Measurements from ENCODE around the gene MRPL19. TPM values are rescaled to one million over a fixed set of nuclear protein-coding genes. Genes with fewer than 3 reads are reported as not detected.
A peak's percentile ranks its signal among the peaks of the same experiment; 100 is the strongest.

Gene MRPL19
- total RNA-seq, 2 donors from 2014 or later: 39.2 to 56.4 TPM

GRCh38 chr2:75610671-75611070 is 35.9 kb upstream of the MRPL19 start:
- ATAC-seq (no peak), DNase-seq (ENCODE audit: low spot score in 2 of 2) (no peak)
- Mint-ChIP-seq H3K27ac (no peak overlapping the region), H3K36me3 (no peaks in the 10 kb centered on the region), H3K9me3 (no peaks in the 10 kb centered on the region)

DNA sequence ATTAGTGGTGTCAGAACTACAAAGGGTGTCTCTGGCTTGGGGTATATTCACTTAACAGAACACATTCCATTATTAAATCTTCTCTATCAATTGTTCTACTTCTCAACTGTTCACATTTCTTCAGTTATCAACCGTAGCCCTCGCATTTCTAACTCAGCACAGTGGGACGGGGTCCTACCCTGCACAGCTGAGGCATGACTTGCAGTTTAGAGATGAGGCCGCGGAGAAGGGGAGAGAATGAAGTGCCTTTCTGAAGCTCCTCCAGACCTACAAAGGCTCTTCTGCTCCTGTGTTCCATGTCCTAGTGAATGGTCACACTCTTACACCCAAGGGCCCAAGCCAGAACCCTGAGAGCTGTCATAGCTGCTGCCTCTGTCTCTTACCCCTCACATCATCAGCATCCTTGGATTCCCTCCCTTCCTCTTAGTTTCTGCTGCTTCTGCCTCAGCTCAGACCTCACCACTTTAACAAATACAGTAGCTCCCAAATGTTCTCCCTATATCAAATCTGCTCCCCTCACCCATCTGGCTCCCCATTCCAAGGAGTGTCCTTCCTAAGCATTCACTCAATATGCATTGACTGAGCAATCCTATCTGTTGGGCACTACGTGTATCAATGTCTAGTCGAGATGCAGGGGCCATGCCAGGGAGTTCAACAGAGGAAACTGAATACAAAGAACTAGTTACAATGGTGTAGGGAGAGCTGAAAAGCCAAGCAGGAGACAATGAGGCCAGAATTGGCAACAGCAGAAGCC is 34.3 kb upstream of the MRPL19 start:
- Mint-ChIP-seq H3K27ac (no peak overlapping the region), H3K36me3 (no peaks in the 10 kb centered on the region), H3K9me3 (no peaks in the 10 kb centered on the region)
- ATAC-seq: no peak
- DNase-seq (ENCODE audit: low spot score in 2 of 2): no peak

DNA sequence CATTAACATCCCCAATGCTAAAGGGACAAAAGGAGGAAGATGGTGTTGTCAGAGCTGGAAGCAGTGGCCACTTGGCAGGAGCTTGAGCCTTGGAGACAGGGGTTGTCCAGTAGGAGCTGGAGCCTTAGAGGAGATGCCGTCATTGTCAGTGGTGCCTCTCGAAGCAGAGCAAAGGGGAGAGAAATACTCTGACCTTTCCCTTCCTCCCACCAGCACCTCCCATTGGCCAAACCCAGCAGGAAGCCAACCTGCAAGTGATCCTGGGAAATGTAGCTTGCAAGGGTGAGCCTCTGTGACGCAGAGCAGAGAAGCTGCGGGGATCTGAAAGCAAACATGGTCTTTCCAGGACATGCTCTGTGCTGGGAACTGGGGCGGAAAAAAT is 33.7 kb upstream of the MRPL19 start:
- ATAC-seq (no peak), DNase-seq (ENCODE audit: low spot score in 2 of 2) (no peak)
- no peak overlapping the region for H3K27ac Mint-ChIP-seq
- H3K9me3 Mint-ChIP-seq: no peaks in the 10 kb centered on the region
- no peaks in the 10 kb centered on the region for H3K36me3 Mint-ChIP-seq

DNA sequence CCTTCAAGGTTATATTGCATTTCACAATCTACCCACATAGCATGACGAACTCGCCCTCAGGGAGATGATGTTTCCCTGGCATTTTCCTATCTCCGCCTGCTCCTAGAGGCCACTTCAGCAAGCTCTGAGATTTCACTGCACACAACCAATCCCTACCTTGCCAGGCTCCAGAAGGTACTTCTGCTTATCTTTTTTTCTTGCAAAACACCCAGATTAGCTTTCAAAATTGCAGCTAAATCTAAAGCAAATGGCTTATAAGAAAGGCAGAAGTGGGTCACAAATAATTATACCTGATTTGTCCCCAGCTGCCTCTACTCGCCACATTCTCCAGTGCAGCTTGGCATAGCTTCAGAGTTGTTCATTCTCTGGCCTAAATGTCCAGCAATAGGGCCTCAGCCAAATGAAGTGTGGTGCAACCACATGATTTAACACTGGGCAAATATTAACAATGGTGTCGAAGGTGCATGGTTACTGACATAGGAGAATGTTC is 32.4 kb upstream of the MRPL19 start:
- ATAC-seq (no peak), DNase-seq (ENCODE audit: low spot score in 2 of 2) (no peak)
- H3K9me3 Mint-ChIP-seq: no peaks in the 10 kb centered on the region
- H3K27ac Mint-ChIP-seq: no peak overlapping the region
- no peaks in the 10 kb centered on the region for H3K36me3 Mint-ChIP-seq

- Mint-ChIP-seq H3K9me3 (no peaks in the 10 kb centered on the region), H3K36me3 (no peaks in the 10 kb centered on the region), H3K27ac (no peak overlapping the region)
- DNase-seq (ENCODE audit: low spot score in 2 of 2) (no peak), ATAC-seq (no peak)
These were observed 30.2 kb upstream of the MRPL19 start for GRCh38 chr2:75616406-75616805.

DNA sequence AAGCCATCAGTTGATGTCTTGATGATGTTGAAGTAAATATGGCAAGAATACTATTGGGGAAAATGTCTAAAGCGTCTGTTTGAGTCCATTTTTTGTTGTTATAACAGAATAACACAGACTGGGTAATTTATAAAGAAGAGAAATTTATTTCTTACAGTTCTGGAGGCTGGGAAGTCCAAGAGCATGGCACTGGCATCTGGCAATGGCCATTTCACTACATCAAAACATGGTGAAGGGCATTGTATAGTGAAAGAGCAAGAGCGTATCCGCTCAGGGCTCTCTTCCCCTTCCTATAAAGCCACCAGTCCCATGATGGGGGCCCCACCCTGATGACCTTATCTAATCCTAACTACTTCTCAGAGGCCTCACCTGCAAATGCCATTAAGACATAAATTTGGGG is 29.6 kb upstream of the MRPL19 start:
- Mint-ChIP-seq H3K9me3 (no peaks in the 10 kb centered on the region), H3K36me3 (no peaks in the 10 kb centered on the region), H3K27ac (no peak overlapping the region)
- ATAC-seq (no peak), DNase-seq (ENCODE audit: low spot score in 2 of 2) (no peak)

- no peaks in the 10 kb centered on the region for H3K9me3 Mint-ChIP-seq
- no peak overlapping the region for H3K27ac Mint-ChIP-seq
- ATAC-seq (peak in 1 of 2 donors; percentile 34), DNase-seq (ENCODE audit: low spot score in 2 of 2) (no peak)
- no peaks in the 10 kb centered on the region for H3K36me3 Mint-ChIP-seq
These were observed 26.4 kb upstream of the MRPL19 start for GRCh38 chr2:75619956-75620740.

- Mint-ChIP-seq H3K27ac (no peak overlapping the region), H3K36me3 (no peaks in the 10 kb centered on the region), H3K9me3 (no peaks in the 10 kb centered on the region)
- ATAC-seq (no peak), DNase-seq (ENCODE audit: low spot score in 2 of 2) (no peak)
These were observed 25.4 kb upstream of the MRPL19 start for GRCh38 chr2:75621228-75621627.

DNA sequence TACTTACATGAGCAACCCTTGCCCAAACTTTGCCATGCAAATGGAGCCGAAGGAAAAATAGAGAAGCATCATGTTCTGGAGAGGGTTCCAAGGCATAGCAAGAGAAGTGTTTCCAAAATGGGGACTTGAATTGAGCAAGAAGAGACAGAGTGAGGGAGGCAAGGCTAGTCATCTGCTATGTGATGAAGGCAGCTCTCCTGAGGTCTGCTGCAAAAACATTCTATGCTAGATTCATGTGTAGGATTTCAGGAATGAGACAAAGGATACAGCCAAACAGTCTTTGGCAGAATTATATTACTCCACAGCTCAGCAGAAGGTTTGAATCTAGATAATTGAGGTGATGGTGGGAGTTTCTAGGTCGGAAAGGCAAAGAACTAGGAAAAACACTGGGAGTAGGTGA is 24.1 kb upstream of the MRPL19 start:
- Mint-ChIP-seq H3K9me3 (no peaks in the 10 kb centered on the region), H3K27ac (no peak overlapping the region), H3K36me3 (no peaks in the 10 kb centered on the region)
- no peak for ATAC-seq
- no peak for DNase-seq (ENCODE audit: low spot score in 2 of 2)

DNA sequence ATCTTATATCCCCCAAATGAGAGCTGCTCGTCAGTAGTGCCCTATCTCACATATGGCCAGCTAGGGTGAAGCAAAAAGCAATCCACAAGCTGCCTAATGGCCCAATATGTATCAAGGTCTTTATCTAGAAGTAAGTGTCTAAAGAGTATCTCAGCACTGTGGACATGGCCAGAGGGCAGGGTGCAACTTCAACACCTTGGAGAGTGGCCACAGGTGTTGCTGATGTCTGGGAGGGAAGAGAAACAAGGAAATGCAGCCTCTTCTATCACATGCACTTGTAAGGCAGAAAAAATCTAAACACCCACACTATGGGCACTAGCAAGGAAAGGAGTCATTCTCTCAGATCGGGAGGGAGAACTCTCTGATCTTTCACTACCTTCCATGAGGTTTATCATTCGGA is 23.7 kb upstream of the MRPL19 start:
- Mint-ChIP-seq H3K27ac (no peak overlapping the region), H3K9me3 (no peaks in the 10 kb centered on the region), H3K36me3 (no peaks in the 10 kb centered on the region)
- ATAC-seq (no peak), DNase-seq (ENCODE audit: low spot score in 2 of 2) (no peak)

- DNase-seq (ENCODE audit: low spot score in 2 of 2) (peak in 1 of 2 donors; percentile 66), ATAC-seq (peak; percentile 68 to 78)
- Mint-ChIP-seq H3K9me3 (no peaks in the 10 kb centered on the region), H3K27ac (no peak overlapping the region), H3K36me3 (no peaks in the 10 kb centered on the region)
These were observed 18.6 kb upstream of the MRPL19 start for GRCh38 chr2:75627902-75628504.

DNA sequence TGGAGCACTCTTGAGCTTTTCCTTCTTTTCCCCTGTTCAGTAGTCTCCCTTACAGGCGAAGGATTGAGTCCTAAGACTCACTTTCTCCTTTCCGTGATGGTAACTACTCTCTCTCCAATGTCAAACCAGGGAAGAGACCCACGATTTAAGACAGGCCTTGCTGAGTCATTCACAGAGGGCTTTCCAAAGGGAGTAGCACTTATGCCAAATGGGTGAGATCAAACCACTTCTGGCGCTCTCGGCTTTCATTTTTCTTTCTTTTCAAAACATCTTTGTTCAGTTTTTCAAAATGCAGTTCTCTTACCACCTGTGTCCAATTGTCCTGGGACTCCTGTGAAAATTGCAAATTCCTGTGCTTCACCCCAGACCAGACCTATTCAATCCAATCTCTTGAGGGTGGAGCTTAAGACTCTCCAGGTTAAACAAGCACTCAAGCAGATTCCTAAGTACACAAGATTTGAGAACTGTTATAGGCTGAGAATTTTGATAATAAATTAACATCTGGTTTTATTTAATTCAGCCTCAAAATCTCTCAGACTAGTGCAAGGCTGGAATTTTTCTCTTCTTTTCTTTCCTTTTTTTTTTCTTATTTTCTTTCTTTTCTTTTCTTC is 14.4 kb upstream of the MRPL19 start:
- ATAC-seq (no peak), DNase-seq (ENCODE audit: low spot score in 2 of 2) (no peak)
- no peaks in the 10 kb centered on the region for H3K36me3 Mint-ChIP-seq
- no peaks in the 10 kb centered on the region for H3K9me3 Mint-ChIP-seq
- no peak overlapping the region for H3K27ac Mint-ChIP-seq

- H3K27ac Mint-ChIP-seq: no peak overlapping the region
- DNase-seq (ENCODE audit: low spot score in 2 of 2): no peak
- ATAC-seq: no peak
- H3K9me3 Mint-ChIP-seq: no peaks in the 10 kb centered on the region
- H3K36me3 Mint-ChIP-seq: no peaks in the 10 kb centered on the region
These were observed 13.8 kb upstream of the MRPL19 start for GRCh38 chr2:75632813-75633212.

DNA sequence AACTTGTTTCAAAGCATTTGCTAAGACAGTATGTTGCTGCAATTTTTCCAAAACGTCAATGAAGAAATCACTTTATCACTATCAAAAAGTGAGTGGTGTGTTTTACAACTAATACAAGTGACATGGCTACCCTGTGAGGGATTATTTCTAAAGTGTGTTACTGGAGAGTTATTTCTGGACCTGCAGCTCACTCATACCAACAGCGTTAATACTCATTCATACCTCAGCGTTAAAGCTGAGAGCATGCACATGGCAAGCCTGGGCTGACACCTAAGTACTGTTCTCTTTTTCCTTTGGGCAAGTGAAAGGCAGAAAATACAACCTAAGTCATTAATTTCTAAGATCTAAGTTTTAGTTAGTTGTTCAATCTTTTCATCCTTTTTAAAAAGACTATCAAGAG is 13.0 kb upstream of the MRPL19 start:
- ATAC-seq: no peak
- Mint-ChIP-seq H3K9me3 (no peaks in the 10 kb centered on the region), H3K36me3 (no peaks in the 10 kb centered on the region), H3K27ac (no peak overlapping the region)
- DNase-seq (ENCODE audit: low spot score in 2 of 2): no peak

DNA sequence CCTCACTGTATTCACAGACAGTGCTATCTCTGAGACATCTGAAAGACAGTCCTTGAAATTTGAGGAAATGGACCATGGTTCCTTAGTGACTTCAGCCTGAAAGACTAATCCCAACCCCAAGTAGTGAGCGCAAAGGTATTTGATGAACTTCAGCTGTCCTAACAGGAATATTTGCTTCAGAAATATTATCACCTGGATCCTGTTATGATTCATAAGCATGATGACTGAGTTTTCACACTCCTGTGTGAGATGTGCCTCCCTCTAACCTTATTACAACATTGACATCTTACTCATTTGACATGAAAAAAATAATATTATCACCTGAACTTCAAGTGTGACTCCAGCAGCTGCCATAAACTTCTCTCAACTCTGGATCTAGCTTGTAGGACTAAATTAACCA is 11.6 kb upstream of the MRPL19 start:
- ATAC-seq: no peak
- H3K9me3 Mint-ChIP-seq: no peaks in the 10 kb centered on the region
- H3K36me3 Mint-ChIP-seq: no peaks in the 10 kb centered on the region

GRCh38 chr2:75637568-75637967 is 9.0 kb upstream of the MRPL19 start:
- ATAC-seq (no peak), DNase-seq (ENCODE audit: low spot score in 2 of 2) (no peak)
- Mint-ChIP-seq H3K9me3 (no peaks in the 10 kb centered on the region), H3K36me3 (no peaks in the 10 kb centered on the region), H3K27ac (no peak overlapping the region)

More for the DNA sequence above, 11.6 kb upstream of the MRPL19 start:
- H3K27ac Mint-ChIP-seq: no peak overlapping the region
- no peak for DNase-seq (ENCODE audit: low spot score in 2 of 2)

DNA sequence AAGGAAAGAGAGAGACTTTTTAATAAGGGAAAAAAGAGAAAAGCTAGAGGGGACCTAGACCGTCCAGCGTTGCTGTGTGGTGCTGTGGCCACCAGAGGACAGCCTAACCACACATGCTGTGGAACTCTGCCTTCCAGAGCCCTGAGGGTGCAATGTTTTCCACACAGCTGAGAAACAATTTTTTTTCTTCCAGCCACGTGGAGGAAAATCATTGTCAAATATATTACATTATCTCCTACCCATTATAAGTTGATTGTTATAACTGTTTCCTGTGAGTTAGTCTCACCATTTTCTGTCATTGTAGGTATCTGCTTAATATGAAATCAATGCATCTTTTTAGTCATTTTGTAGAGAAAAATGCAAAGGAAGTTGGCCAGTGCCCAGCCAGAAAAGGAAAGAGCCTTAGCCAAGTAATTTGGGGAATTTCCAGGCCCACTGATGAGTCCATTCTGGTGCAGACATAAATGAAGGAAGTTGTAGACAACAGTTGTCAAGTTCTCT is 5.9 kb upstream of the MRPL19 start:
- H3K36me3 Mint-ChIP-seq: peaks cover 5% of the 10 kb centered on the region in 2 donors
- no peak overlapping the region for H3K27ac Mint-ChIP-seq
- DNase-seq (ENCODE audit: low spot score in 2 of 2) (peak in 1 of 2 donors; percentile 43), ATAC-seq (peak; percentile 95 to 98)
- no peaks in the 10 kb centered on the region for H3K9me3 Mint-ChIP-seq
